Forelimb muscle (tissue), 1 donor: ENCODE data around the gene CFDP1. TPM values are rescaled to one million over a fixed set of nuclear protein-coding genes. Genes with fewer than 3 reads are reported as not detected.
"Not testable (repeated sequence)": the region's sequence is repeated elsewhere in the genome, so short reads cannot be mapped to it uniquely, and the experiment has no call there.

Experiments used
- DNase-seq: peaks from one replicate; pipeline ENCODE4 v3.0.0-alpha.2; 2013; ENCODE audit warnings: low read depth
- polyA plus RNA-seq: library from polyadenylated mRNA; unstranded; fragments of 120-200 nt; gene quantifications from one replicate; pipeline ENCODE4 v1.2.1, GENCODE V29; 2013; ENCODE audit not compliant: insufficient read length

The CFDP1 gene
- 72.9 TPM for polyA plus RNA-seq

DNA sequence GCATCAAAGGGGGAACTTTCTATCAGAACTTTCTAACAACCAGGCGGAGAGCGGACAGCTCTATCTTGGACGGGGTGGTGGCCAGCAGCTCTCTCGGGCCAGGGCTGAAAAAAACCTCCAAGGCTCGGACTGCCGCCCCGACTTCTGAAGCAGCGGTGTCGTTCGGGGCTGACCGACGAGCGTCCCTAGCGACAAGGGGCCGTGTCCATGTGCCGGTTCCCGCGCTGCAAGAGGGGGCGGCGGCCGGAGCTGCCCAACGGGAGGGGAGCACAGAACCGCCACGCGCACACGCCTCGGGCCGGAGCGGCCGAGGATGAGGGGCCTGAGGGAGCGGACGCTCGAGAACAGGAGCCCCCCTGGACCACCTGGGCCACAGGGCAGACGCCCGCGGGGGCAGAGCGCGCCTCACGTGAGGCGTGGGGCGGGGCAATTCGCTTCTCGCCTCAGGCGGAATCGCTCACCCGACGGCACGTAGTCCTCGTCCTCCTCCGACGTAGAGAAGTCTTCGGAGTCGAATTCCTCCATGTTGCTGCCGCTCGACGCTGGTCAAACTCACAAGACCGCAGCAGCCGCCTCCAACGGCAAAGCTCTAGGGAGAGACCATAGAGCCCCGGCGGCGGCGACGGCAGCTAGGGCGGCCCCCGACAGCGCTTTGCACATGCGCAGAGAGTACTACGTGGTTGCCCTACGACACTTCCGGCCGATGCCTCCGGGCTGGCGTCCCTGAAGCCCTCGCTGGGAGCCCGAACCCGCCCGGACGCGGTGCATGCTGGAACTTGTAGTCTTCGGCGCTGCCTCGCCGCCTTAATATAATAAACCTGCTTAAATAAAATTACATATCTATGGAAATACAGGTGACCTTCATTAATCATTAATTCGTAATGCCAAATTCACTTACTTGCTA lies at the start of gene CFDP1:
TSS of gene CFDP1 (minus strand) at position 676 of the 904 bp plus-strand sequence. CDS start at position 525, 151 bp downstream.
- DNase-seq, result peak; percentile 87

DNA sequence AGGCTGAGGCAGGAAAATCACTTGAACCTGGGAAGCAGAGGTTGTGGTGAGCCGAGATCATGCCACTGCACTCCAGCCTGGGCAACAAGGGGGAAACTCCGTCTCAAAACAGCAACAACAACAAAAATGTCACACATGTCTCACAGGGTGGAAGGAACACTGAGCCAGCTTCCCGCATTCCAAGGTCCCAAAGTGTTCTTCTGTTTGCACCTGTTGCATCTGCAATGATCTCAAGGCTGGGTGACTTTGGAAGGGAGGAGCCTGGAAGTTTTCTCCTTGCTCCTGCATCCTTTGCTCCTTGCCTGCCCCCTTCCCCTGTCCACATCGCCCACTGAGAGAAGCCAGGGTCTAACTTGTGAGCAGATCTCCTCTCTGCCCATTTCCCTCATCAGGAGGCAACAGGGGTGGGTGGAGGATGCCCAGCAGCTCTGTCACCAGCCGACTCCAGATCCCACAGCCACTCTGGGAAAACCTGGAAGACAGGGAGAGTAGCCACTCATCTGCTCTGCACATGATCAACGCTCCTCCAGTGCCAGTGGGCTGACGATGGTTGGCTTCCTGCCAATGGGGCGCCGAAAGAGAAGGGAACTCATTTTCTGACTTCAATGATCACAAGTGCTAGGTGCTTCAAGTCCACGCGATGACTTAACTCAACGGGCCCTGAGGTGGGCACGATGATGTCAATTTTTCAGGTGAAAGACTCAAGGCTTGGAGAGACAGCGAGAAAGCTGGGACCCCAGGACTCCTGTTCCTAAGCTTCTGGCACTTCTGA lies 49.3 kb upstream of the CFDP1 start:
- no peak for DNase-seq

DNA sequence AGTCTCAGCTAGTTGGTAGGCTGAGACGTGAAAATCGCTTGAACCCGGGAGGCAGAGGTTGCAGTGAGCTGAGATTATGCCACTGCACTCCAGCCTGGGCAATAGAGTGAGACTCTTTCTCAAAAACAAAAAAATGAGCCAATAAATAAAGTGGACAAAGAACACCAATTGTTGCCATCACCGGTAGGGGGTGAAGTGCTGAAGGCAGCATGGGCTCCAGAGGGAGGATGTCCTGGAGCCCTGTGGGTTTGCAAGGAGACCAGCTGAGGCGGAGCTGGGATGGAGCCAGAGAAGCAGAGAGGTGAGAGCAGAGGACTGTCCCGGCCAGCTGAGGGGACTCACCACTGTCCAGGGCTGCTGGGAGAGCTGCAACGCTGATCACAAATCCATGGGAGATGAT lies 48.2 kb upstream of the CFDP1 start:
- DNase-seq, result no peak

DNA sequence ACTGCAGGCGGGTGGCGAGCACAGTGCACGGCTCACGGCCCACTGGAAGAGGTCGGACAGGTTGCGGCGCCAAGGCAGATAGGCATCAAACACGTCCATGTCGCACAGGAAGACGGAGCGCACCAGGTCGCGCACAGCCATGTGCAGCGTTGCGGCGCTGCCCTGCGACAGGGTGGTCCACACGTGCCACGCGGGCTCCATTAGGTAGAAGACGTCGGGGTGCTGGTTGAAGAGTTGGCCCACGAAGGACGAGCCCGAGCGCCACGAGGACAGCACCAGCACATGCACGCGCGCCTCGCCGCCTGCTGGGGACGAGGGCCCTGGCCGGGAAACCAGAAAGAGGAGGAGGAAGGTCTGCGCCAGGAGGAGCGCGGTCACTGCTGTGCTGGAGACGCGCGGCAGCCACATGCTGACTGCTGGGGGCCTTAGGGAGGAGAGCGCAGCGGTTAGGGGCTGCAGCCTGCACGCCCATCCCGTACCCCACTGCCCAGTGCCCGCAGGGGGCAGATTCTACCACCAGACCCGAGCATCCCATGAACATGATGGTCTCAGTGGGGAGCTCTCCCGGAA lies 46.2 kb upstream of the CFDP1 start:
- DNase-seq, result no peak

DNA sequence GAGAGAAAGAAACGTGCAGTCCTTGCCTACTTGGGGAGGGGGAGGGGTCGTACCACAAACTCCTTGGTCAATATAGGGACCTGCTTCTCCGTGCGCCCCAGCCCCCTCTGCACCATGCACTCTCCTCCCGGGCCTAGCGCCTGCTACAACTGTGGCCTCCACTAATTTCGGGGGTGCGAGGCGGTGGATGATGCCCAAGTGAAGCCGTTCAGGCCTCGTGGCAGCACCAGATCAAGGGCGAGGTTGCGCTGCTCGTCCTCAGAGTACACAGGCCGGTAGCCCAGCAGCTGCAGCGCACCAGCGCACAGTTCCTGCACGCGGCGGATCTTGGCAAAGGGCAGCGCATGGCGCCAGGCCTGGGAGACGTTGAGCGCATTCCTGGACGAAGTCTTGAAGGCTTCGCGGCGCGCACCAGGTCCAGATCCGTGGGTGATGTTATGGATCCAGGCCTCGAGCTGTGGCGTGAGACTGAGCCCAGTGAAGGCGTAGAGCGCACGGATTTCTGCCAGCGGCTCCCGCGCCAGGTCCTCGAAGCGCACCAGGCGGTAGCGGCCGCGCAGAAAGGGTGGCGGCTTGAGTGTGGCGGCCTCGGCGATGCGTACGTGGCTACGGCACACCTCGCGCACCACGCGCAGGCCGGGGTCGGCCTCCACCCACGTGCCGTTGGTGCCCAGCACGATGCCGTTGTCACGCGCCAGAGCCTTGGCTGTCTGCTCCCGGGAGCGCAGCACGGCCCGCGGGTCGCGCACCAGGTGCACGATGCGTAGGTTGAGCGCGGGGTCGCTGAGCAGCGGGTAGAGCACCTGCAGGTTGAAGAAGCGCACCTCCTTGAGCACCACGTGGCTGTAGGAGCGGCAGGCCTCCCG lies 45.4 kb upstream of the CFDP1 start:
- DNase-seq, result no peak

DNA sequence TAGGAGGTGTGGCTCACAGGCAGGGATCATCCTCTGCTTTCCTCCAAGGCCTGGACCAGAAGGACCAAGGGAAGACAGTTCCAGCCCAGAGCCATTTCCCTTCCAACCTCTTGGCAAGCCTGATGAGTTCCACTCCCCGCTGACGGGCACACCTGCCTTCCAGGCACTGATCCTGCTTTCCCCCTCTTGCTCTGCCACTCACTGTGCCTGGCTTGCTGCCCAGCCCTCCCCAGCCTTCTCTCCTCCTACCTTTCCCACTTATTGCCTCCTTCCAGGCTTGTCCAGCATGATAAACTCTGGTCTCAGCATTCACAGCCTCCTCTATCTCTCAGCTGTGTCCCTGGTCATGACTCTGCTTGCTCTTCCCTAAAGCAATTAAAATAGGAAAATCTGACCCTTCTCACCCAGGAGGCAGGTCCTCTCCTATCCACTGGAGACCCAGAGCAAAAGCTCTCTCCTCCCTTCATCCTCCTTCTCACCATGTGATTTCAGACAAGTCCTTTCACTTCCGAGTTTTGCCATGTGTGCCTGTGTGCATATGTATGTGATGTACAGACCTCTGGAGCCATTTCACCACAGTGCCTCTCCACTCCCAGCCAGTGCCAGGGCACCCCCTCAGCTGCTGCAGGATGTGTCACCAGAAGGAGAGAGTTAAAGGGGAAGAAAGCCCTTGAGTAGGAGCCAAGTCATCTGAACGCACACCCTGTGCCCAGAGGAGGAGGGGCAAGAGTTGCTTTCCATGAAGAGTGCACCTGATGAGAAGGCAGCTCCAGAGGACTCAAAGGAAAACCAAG lies 44.6 kb upstream of the CFDP1 start:
- no peak for DNase-seq

DNA sequence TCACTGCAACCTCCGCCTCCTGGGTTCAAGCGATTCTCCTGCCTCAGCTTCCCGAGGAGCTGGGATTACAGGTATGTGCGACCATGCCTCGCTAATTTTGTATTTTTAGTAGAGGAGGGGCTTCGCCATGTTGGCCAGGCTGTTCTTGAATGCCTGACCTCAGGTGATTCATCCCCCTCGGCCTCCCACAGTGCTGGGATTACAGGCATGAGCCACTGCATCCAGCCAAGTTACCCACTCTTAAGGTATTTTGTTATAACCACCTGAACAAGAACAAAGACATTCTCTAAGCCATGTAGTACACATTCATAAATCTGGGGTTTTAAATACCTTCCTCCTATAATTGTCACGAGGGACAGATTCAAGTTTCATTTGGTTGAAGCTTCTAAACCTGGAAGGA lies 43.5 kb upstream of the CFDP1 start:
- DNase-seq, result no peak

DNA sequence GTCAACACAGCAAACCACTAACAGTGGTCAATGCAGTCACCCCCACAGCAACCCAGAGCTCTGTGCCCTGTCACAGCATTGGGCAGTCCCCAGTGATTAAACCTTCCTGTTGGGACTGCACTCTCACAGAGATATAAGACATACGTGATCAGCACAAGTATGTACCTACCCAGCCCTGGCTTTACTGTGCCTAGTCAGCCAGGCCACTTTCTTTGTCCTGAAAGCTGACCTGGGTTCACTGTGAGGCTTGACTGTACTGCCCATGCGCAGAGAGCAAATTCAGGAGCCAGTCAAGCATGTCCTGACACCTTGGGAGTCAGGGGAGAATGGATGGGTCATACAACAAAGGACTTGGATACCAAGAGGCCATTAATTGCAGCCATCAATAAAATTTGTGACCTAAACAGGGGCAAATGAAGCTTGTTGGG lies 42.1 kb upstream of the CFDP1 start:
- DNase-seq, result no peak

DNA sequence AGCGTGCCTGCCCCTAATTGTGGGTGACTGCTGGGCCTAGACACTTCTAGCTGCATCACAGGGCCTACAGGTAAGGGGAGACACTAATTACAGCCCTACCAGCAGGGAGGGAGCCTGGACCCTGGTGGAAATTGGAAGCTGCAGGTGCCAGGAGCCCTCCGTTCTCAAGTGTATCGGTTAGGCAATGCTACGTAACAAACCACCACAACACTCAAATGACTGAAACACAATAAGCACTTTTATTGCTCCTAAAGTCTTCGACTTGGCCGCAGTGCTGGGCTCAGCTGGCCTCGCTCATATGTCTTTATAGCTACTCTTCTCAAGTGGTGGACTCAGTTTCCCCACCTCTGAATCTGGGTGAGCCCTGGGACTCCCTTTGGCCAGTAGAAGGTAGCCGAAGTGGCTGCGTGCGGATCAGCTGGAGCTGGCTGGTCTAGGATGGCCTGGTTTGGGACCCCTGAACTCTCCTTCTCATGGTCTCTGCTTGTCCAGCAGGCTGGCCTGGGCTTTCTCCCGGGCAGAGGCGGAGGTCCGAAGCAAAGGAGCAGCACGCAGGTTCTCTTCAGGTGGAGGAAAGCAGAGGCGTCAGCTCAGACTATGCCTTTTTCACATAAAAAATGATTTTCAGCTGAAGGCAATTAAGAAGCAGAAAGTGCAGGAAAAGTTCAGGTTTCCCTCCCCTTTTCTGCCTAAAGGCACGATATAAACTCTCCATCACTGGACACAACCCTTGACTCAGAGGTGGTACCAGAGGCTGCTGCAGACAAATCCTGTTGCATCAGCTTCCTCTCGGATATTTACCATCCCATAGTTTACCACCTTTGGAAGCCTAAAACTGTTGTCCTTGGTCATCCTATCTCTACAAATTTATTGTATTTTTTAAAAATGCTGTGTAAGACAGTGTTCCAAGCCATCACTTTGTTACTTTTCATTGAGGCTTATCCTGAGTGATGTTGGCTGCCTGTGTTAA lies 39.9 kb upstream of the CFDP1 start:
- DNase-seq, result no peak

DNA sequence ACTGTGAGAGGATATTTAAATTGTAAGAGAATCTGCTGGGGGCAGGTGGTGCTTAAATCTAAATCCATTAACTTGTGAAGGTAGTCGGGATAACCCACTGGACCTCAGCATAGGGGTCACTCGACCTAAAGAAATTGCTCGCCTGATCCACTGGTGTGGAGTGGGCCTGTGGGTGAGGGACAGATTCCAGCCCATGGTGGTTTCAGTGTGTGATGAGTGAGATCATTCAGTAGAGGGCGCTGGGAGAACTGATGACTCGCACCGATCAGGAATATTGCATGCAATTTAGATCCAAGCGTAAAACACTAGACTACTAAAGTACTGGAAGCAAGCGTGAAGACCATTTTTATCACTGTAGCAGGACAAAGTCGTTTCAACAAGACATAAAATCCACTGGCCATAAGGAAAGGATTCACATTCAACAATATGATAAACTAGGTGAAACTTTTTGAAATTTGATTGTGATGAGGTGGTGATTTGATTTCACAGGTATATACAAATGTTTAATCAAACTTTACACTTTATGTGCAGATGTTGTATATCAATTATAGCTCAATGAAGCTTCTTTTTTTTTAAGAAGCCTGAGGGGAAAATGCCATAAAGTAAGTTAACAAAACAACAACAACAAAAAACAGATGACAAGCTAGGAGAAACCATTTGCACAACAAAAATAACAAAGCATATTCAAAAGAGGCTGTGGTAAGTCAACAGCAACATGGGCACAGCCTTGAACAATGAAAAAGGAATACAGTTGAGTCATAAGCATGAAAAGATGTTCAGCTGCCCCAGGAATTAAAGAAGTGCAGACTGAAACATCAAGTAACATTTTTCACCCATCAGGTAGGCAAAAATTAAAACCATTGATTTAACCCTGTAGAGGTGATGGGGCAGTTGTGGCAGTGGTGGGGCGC lies 38.7 kb upstream of the CFDP1 start:
- peak; percentile 44 for DNase-seq

DNA sequence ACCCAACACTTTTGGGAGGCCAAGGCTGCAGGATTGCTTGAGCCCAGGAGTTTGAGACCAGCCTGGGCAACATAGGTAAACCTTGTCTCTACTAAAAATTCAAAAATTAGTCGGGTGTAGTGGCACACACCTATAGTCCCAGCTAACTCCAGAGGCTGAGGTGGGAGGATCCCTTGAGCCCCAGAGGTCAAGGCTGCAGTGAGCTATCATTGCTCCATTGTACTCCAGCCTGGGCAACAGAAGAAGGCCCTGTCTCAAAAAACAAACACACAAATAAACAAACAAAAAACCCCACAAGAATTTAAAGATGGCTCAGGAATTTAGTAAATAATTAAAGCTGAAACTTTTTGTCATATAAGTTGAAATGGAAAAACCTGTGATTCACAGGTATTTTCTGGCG lies 33.5 kb upstream of the CFDP1 start:
- no peak for DNase-seq

DNA sequence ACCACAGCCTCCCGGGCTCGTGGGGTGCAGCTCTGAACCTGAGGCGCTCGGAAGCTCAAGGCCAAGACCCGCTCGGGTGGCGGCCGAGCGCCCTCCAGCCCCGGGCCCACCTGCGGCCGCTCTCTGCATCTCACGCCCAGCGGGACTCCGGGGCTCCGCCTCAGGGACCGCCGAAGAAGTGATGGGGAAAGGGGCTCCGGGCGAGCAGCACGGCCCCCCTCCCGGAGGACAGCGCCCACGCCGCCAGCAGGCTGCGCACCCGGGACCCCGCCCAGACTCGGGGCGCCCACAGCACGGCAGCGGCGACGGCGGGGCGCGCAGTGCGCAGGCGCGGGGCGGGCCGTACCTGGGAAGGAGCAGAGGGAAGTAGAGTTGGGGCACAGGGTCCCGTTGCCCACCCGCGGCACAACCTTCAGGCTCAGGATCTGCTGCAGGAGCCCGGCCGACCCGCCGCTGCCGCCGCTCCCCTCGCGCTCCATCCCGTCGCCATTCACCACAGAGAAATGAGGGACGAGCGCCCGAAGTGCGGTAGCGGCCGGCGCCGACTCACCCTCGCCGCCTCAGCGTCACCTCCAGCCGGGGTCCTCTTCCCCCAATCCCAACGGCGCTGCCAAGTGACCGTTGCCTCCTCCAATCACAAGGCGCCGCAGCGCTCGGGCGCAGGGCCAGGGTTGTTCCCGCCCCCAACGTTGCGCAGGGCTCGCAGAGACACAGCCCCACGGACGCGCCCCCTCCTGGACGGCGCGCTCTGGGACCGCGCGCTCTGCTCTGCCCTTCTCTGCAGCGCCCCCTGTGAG lies 31.0 kb upstream of the CFDP1 start, which contains the start of gene TMEM170A:
TSS of gene TMEM170A (minus strand) at position 568 of the 797 bp plus-strand sequence. CDS start at position 479, 89 bp downstream.
- DNase-seq, result peak; percentile 97

DNA sequence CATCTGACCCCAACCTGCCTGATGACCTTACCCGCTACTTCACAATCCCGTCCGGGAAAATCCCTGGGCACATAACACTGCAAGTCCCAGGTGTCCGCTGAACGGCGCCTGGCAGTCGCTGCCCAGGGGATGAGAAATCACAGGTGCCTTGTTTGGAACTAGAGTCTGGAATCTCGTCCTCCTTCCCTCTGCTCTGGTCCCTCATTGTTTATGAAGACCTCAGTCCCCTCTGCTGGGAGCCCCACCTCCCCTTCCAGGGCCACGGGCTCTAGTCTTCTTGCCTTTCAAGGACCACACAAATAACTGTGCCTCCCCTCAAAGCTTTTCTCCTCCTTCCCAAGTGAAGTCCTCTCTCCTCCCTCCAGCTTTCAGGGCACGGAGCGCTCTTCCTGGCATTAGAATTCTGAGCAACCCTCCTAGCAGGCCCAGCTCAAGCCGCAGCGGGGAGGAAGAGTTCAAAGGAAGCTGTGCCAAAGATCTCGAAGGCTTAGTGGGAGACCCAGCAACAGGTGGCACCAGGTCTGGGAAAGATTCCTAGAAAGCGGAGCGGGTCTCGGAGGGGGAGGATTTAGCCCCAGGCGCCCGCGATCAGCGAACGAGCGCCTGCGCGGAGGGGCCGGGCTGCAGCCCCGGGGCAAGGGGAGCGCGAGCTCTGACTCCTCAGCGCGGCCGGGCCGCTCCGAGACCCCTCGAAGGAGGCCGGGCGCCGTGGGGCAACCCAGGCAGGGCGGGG lies 30.3 kb upstream of the CFDP1 start:
- not testable (repeated sequence) for DNase-seq

DNA sequence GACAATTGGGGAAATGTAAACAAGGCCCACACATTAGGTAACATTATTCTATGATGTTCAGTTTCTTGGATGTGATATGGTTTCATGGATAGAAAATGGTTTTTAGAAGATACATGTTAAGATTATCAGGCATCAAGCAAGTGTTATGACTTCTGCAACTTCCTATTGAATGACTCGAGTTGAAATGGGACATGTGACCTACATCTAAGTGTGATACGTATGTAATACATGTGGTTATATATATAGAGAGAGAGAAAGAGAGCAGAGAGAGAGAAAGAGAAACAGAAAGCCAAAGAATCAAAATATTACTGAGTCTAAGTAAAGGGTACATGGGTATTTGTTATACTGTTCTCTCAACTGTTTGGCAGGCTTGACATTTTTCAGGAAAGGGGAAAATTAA lies 29.5 kb upstream of the CFDP1 start:
- DNase-seq, result no peak

DNA sequence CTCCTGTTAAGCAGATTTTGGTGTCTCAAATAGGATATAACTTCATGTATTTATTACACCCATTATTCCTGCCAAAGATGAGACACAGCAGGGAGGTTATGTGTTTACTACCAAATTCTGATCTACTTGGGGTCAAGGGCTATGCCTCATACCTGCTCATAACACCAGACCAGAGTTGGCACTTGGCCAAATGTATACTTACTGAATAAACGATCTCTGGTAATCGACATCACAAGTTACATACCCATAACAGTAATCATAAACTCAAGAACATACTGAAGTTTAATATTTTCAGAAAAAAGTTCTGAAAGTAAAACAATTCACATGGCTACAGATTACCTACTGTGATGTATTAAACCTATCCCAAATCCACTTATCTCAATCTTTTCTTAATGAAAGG lies 28.3 kb upstream of the CFDP1 start:
- DNase-seq, result no peak

DNA sequence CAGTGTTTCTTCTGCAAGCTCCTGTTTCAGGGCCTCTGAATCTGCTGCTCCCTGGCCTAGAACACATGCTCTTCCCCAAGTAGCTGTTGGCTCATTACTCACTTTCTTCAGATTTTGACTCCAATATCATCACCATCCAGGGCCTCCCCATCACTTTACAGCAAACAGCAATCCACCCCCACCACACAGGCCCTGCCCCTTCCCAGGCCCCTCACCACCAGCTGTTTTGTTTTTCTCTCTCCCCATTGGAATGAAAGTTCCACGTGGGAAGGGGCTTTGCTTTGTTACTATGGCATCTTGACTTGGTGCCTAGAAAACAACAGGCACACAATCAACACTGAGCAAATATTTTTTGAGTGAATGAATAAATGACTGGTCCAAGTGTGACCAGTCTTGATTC lies 27.1 kb upstream of the CFDP1 start:
- DNase-seq, result peak; percentile 56

DNA sequence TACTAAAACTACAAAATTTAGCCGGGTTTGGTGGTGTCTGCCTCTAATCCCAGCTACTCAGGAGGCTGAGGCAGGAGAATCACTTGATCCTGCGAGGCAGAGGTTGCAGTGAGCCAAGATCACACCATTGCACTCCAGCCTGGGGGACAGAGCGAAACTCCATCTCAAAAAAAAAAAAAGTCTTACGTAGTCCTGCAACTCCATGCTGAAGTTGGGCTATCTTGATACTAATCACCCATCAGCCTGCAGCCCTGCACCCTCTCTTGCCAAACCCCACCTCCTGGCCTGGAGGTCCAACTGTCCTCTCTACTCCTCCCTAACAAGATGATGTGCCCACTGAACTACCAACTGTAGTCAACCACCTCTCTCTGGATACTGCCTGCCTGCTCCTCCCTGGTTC lies 26.4 kb upstream of the CFDP1 start:
- no peak for DNase-seq
